HFF-Myc (cell line): Measurements from ENCODE around the gene TMEM255B.

Experiments
- DNase-seq: peaks from one replicate; pipeline ENCODE4 v3.0.0-alpha.2; 2011; ENCODE audit warnings: low read depth; ENCODE audit errors: extremely low read depth
- H3K4me3 ChIP-seq: replicated peaks from 2 replicates; pipeline ENCODE4 v1.5.1; 2011; ENCODE audit warnings: low read depth, mild to moderate bottlenecking, control low read depth, low read length
- CTCF ChIP-seq: IDR thresholded peaks from 2 replicates; pipeline ENCODE4 v1.5.1; 2012; ENCODE audit warnings: mild to moderate bottlenecking, low read depth, low read length, control low read depth; ENCODE audit errors: missing control alignments

Gene TMEM255B

GRCh38 chr13:113842336-113843062, 83.5 kb downstream of the TMEM255B start:
- H3K4me3 ChIP-seq = no peak overlapping the region
- no peak for DNase-seq
- TF ChIP-seq CTCF = no peak

- H3K4me3 ChIP-seq = no peak overlapping the region
- no peak for TF ChIP-seq CTCF
- DNase-seq = no peak
These were observed 84.1 kb downstream of the TMEM255B start for GRCh38 chr13:113843063-113843654.

GRCh38 chr13:113843864-113844556, 85.0 kb downstream of the TMEM255B start:
- no peak overlapping the region for H3K4me3 ChIP-seq
- peak; percentile 5 for TF ChIP-seq CTCF
- no peak for DNase-seq

GRCh38 chr13:113845055-113845454, 86.0 kb downstream of the TMEM255B start:
- no peak overlapping the region for H3K4me3 ChIP-seq
- no peak for TF ChIP-seq CTCF
- no peak for DNase-seq

- no peak for TF ChIP-seq CTCF
- H3K4me3 ChIP-seq = no peak overlapping the region
- no peak for DNase-seq
These were observed 87.0 kb downstream of the TMEM255B start for GRCh38 chr13:113845723-113846635.

GRCh38 chr13:113846636-113847318, 87.8 kb downstream of the TMEM255B start:
- no peak for TF ChIP-seq CTCF
- no peak for DNase-seq
- no peak overlapping the region for H3K4me3 ChIP-seq
